A673 (cell line): Measurements from ENCODE around the gene SLC22A2.

Experiments
- EZH2 ChIP-seq: fragments of 200-600 bp; sonication (generic); IDR thresholded peaks from 2 replicates; pipeline ENCODE4 v1.6.1; 2017; ENCODE audit warnings: borderline replicate concordance, low read depth, mild to moderate bottlenecking, mixed read lengths, antibody characterized with exemption, low read length; ENCODE audit not compliant: poor library complexity, severe bottlenecking
- TF ChIP-seq, protein P1 (sequence below): fragments of 300-800, 200-600 bp; sonication (generic); conservative IDR thresholded peaks from 2 replicates; pipeline ENCODE4 v1.5.1; 2017; ENCODE audit warnings: low read depth, mild to moderate bottlenecking, antibody characterized with exemption, low read length, moderate library complexity, mixed read lengths

DNA sequence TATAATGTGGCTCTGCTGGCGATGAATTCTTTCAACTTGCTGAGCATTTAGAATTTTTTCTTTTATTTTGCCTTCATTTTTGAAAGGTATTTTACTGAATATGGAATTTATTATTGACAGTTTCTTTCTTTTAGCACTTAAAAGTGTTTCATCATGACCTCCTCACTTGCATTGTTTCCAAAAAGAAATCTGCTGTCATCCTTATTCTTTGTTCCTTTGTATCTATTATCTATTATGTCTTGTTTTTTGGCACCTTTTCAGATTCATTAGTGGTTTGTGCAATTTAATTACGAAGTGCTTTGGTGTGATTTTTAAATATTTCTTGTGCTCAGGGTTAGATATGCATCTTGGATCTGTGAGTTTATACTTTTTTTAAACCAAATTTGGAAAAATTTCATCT, 26.0 kb upstream of the SLC22A2 start:
- TF ChIP-seq, protein P1, sequence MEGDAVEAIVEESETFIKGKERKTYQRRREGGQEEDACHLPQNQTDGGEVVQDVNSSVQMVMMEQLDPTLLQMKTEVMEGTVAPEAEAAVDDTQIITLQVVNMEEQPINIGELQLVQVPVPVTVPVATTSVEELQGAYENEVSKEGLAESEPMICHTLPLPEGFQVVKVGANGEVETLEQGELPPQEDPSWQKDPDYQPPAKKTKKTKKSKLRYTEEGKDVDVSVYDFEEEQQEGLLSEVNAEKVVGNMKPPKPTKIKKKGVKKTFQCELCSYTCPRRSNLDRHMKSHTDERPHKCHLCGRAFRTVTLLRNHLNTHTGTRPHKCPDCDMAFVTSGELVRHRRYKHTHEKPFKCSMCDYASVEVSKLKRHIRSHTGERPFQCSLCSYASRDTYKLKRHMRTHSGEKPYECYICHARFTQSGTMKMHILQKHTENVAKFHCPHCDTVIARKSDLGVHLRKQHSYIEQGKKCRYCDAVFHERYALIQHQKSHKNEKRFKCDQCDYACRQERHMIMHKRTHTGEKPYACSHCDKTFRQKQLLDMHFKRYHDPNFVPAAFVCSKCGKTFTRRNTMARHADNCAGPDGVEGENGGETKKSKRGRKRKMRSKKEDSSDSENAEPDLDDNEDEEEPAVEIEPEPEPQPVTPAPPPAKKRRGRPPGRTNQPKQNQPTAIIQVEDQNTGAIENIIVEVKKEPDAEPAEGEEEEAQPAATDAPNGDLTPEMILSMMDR, result no peak
- no peak for TF ChIP-seq EZH2
